ENCODE results near the gene CHST13.

Gene CHST13

DNA sequence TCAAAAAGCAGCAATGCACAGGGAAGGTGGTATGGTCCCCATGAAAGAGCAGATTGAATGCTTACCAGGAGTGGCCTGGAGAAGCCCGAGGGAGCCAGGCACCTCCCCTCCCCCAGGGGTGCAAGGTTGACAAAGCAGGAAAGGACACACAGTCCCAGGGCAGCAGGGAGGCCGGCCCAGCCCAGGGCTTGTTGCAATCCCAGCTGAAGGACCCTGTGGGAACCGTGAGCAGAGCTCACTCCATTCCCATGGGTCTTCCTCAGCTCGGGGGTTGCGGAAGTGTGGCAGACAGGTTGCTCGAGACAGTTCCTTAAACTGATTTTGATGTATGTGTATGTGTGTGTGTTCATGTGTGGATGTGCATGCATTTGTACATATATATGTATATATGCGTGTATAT is 22.2 kb upstream of the CHST13 start:
- TF ChIP-seq SIN3A (IDR thresholded peaks at IDR 0.05; ENCODE audit: borderline replicate concordance, insufficient read depth, low read length) (no peak), FOXP2 (optimal IDR thresholded peaks at IDR 0.05; ENCODE audit: borderline replicate concordance, extremely low read depth, extremely low read length, insufficient read depth) (no peak), POLR2AphosphoS5 (IDR thresholded peaks at IDR 0.05; ENCODE audit: low read depth, low read length) (no peak)

DNA sequence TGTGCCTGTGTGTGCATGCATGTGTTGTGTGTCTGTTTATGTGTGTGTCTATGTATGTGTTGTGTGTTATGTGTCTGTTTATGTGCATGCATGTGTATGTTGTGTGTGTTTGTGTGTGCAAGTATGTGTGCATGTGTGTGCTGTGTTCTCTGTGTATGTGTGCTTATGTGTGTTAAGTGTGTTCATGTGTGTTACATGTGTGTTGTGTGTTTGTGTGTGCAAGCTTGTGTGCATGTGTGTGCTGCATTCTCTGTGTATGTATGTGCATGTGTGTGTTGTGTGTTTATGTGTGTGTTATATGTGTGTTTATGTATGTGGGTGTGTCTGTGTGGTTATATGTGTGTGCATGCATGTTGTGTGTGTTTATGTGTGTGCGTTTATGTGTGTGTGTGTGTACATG is 21.3 kb upstream of the CHST13 start:
- TF ChIP-seq SIN3A (IDR thresholded peaks at IDR 0.05; ENCODE audit: borderline replicate concordance, insufficient read depth, low read length) (no peak), POLR2AphosphoS5 (IDR thresholded peaks at IDR 0.05; ENCODE audit: low read depth, low read length) (no peak), TAF1 (IDR thresholded peaks at IDR 0.05; ENCODE audit: borderline replicate concordance, insufficient read depth, low read length) (no peak), FOXP2 (optimal IDR thresholded peaks at IDR 0.05; ENCODE audit: borderline replicate concordance, extremely low read depth, extremely low read length, insufficient read depth) (no peak)
- TF ChIP-seq, protein P1, sequence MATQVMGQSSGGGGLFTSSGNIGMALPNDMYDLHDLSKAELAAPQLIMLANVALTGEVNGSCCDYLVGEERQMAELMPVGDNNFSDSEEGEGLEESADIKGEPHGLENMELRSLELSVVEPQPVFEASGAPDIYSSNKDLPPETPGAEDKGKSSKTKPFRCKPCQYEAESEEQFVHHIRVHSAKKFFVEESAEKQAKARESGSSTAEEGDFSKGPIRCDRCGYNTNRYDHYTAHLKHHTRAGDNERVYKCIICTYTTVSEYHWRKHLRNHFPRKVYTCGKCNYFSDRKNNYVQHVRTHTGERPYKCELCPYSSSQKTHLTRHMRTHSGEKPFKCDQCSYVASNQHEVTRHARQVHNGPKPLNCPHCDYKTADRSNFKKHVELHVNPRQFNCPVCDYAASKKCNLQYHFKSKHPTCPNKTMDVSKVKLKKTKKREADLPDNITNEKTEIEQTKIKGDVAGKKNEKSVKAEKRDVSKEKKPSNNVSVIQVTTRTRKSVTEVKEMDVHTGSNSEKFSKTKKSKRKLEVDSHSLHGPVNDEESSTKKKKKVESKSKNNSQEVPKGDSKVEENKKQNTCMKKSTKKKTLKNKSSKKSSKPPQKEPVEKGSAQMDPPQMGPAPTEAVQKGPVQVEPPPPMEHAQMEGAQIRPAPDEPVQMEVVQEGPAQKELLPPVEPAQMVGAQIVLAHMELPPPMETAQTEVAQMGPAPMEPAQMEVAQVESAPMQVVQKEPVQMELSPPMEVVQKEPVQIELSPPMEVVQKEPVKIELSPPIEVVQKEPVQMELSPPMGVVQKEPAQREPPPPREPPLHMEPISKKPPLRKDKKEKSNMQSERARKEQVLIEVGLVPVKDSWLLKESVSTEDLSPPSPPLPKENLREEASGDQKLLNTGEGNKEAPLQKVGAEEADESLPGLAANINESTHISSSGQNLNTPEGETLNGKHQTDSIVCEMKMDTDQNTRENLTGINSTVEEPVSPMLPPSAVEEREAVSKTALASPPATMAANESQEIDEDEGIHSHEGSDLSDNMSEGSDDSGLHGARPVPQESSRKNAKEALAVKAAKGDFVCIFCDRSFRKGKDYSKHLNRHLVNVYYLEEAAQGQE (IDR thresholded peaks at IDR 0.05; ENCODE audit: insufficient read depth in 1 of 2, low read depth in 2 of 2, low read length in 2 of 2) = no peak

DNA sequence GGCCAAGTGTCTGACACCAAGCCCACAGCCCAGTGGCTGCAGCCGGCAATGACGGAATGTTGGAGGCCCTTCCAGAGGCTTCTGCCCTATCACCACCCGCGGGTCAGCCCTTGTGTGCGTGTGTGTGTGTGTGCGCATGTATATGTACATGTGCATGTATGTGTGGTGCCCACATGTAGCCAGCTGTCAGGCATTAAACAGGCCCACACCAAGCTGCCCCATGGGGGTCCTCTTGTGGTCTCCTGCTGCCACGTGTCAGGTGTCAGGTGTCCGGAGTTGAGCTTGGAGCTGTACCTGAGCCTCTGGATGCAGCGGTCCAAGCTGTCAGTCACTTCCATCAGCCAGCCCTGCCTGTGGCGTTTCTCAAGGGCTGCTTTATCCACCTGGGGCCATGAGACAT is 20.3 kb upstream of the CHST13 start:
- TF ChIP-seq TAF1 (IDR thresholded peaks at IDR 0.05; ENCODE audit: borderline replicate concordance, insufficient read depth, low read length) (no peak), FOXP2 (optimal IDR thresholded peaks at IDR 0.05; ENCODE audit: borderline replicate concordance, extremely low read depth, extremely low read length, insufficient read depth) (no peak), SIN3A (IDR thresholded peaks at IDR 0.05; ENCODE audit: borderline replicate concordance, insufficient read depth, low read length) (no peak), POLR2AphosphoS5 (IDR thresholded peaks at IDR 0.05; ENCODE audit: low read depth, low read length) (no peak)
- TF ChIP-seq, protein P1 (IDR thresholded peaks at IDR 0.05; ENCODE audit: insufficient read depth in 1 of 2, low read depth in 2 of 2, low read length in 2 of 2) = no peak

DNA sequence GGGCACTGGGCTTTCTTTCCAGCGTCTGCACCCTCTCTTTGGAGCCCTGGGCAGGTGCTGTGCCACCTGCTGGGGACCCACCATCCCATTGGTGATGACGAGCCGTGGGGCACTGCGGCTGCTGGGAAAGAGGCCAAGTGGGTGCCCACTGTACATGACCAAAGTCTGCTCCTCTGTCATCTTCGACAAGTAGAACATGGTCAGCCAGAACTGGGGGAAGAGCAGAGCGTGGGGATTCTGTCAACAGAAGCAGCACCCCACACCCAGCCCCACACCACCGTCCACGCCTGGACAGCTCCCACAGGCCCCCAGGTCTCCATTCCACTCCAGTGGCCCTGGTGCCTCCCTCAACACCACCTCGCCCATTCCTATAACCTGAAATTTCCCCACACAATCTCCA is 16.1 kb upstream of the CHST13 start:
- TF ChIP-seq TAF1 (IDR thresholded peaks at IDR 0.05; ENCODE audit: borderline replicate concordance, insufficient read depth, low read length) = no peak
- TF ChIP-seq, protein P1 (IDR thresholded peaks at IDR 0.05; ENCODE audit: insufficient read depth in 1 of 2, low read depth in 2 of 2, low read length in 2 of 2) = no peak
- no peak for TF ChIP-seq SIN3A (IDR thresholded peaks at IDR 0.05; ENCODE audit: borderline replicate concordance, insufficient read depth, low read length)
- no peak for TF ChIP-seq FOXP2 (optimal IDR thresholded peaks at IDR 0.05; ENCODE audit: borderline replicate concordance, extremely low read depth, extremely low read length, insufficient read depth)
- TF ChIP-seq POLR2AphosphoS5 (IDR thresholded peaks at IDR 0.05; ENCODE audit: low read depth, low read length) = no peak

DNA sequence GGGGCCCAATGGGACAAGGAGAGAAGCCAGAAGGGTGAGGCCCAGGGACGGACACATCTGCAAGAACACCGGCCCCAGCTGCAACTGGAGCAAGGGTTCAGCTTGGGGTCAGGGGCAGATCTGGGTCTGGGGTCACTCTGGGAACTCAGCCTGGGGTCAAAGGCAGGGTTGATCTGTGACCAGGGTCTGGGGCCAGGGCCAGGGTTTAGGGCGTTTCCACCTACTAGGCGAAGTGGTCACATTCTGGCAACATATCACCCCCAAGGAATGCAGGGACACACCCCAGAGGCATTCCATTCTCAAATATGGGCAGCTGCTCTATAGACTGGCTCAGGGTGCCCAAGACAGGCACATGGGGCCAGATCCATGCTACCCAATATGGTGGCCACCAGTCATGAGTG is 15.4 kb upstream of the CHST13 start:
- TF ChIP-seq SIN3A (IDR thresholded peaks at IDR 0.05; ENCODE audit: borderline replicate concordance, insufficient read depth, low read length) (no peak), TAF1 (IDR thresholded peaks at IDR 0.05; ENCODE audit: borderline replicate concordance, insufficient read depth, low read length) (no peak), POLR2AphosphoS5 (IDR thresholded peaks at IDR 0.05; ENCODE audit: low read depth, low read length) (no peak), FOXP2 (optimal IDR thresholded peaks at IDR 0.05; ENCODE audit: borderline replicate concordance, extremely low read depth, extremely low read length, insufficient read depth) (no peak)
- TF ChIP-seq, protein P1 (IDR thresholded peaks at IDR 0.05; ENCODE audit: insufficient read depth in 1 of 2, low read depth in 2 of 2, low read length in 2 of 2) = no peak
